Progenitor cell of endocrine pancreas (in vitro differentiated cells): ENCODE data around the gene COP1. TPM values are rescaled to one million over a fixed set of nuclear protein-coding genes. Genes with fewer than 3 reads are reported as not detected.

Source experiments
- DNase-seq: peaks from one replicate; pipeline ENCODE4 v3.0.0; 2021; ENCODE audit warnings: low spot score; ENCODE audit not compliant: unreplicated experiment
- H3K27ac Mint-ChIP-seq: 2 replicates; pipeline ENCODE4 v1.8.0; 2021; ENCODE audit warnings: mild to moderate bottlenecking, moderate library complexity, mixed read lengths
- H3K27me3 Mint-ChIP-seq: 2 replicates; pipeline ENCODE4 v1.8.0; 2021; ENCODE audit warnings: mixed read lengths
- H3K36me3 Mint-ChIP-seq: 2 replicates; pipeline ENCODE4 v1.8.0; 2022; ENCODE audit warnings: mixed read lengths; ENCODE audit not compliant: insufficient read depth
- H3K4me1 Mint-ChIP-seq: 2 replicates; pipeline ENCODE4 v1.8.0; 2021; ENCODE audit warnings: low read depth, mixed read lengths
- H3K4me3 Mint-ChIP-seq: 2 replicates; pipeline ENCODE4 v1.8.0; 2021; ENCODE audit warnings: low read depth, mild to moderate bottlenecking, moderate library complexity, mixed read lengths
- H3K9me3 Mint-ChIP-seq: 2 replicates; pipeline ENCODE4 v1.8.0; 2021; ENCODE audit warnings: low read depth, mixed read lengths
- total RNA-seq: library from RNA; stranded (reverse); gene quantifications from 2 replicates; pipeline ENCODE4 v1.2.1, GENCODE V29; 2021
- TF ChIP-seq, protein P1 (sequence below): fragments of 200-600 bp; sonication (generic); IDR thresholded peaks from one replicate; pipeline ENCODE4 v1.5.0; 2021; ENCODE audit warnings: antibody characterized with exemption, mild to moderate bottlenecking; ENCODE audit not compliant: unreplicated experiment

Gene COP1
- total RNA-seq, 1 donor from 2014 or later = 58.1 TPM

DNA sequence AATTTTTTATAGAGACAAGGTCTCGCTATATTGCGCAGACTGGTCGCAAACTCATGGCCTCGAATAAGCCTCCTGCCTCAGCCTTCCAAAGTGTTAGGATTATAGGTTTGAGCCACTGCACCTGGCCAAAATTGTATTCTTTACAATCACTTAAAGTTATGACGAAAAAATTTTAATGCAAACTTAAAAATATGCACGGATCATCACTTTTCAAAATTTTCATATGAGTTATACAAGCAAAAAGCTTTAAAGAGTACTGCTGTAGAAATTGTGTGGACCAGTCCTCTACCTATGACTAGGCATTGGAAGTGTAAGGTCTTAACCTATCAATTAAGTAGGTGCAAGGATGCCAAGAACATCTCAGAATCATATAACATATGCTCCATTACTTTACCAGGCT is 34.9 kb downstream of the COP1 start:
- H3K27ac Mint-ChIP-seq = no peak overlapping the region
- TF ChIP-seq, protein P1, sequence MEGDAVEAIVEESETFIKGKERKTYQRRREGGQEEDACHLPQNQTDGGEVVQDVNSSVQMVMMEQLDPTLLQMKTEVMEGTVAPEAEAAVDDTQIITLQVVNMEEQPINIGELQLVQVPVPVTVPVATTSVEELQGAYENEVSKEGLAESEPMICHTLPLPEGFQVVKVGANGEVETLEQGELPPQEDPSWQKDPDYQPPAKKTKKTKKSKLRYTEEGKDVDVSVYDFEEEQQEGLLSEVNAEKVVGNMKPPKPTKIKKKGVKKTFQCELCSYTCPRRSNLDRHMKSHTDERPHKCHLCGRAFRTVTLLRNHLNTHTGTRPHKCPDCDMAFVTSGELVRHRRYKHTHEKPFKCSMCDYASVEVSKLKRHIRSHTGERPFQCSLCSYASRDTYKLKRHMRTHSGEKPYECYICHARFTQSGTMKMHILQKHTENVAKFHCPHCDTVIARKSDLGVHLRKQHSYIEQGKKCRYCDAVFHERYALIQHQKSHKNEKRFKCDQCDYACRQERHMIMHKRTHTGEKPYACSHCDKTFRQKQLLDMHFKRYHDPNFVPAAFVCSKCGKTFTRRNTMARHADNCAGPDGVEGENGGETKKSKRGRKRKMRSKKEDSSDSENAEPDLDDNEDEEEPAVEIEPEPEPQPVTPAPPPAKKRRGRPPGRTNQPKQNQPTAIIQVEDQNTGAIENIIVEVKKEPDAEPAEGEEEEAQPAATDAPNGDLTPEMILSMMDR = no peak
- DNase-seq = no peak
- no peaks in the 10 kb centered on the region for H3K27me3 Mint-ChIP-seq
- H3K9me3 Mint-ChIP-seq = peaks cover 11% of the 10 kb centered on the region
- H3K36me3 Mint-ChIP-seq = peaks cover 33% of the 10 kb centered on the region
- no peaks in the 10 kb centered on the region for H3K4me1 Mint-ChIP-seq
- no peak overlapping the region for H3K4me3 Mint-ChIP-seq

DNA sequence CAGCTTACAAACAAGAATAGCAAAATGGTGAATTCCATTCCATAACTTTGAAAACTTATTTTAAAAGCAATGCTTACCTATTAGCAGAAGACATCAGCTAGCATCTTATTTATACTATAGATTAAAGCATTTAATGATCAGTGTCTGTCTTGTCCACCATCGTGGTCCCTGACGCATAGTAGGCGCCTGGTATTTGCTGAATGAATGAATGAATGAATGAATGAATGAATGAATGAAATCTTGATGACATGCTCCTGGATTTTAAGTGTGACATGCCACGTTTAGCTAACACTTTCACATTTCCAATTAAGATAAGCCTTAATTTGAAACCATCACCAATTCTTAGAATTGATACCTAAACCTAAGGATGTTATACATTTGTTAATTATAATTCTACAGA is 39.9 kb downstream of the COP1 start:
- peaks cover 8% of the 10 kb centered on the region for H3K4me1 Mint-ChIP-seq
- TF ChIP-seq, protein P1 = no peak
- peaks cover 11% of the 10 kb centered on the region for H3K9me3 Mint-ChIP-seq
- H3K36me3 Mint-ChIP-seq = peaks cover 35% of the 10 kb centered on the region
- H3K27me3 Mint-ChIP-seq = no peaks in the 10 kb centered on the region
- H3K27ac Mint-ChIP-seq = no peak overlapping the region
- DNase-seq = no peak
- no peak overlapping the region for H3K4me3 Mint-ChIP-seq

DNA sequence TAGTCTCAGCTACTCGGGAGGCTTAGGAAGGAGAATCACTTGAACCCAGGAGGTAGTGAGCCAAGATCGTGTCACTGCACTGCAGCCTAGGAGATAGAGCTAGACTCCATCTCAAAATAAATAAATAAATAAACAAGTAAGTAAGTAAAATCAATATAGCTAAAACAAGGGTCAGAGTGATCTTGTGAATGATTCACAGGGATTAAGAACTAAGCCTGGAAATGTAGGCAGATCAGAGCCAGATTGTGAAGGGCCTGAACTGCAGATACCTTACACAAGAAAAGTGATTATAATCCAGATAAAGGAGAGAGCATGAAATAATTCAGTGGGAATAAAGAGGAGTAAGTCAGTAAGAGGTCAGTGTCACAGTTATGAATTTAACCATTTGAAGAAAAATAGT is 41.5 kb downstream of the COP1 start:
- Mint-ChIP-seq H3K27me3 (no peaks in the 10 kb centered on the region), H3K36me3 (peaks cover 31% of the 10 kb centered on the region), H3K27ac (no peak overlapping the region), H3K4me1 (peaks cover 15% of the 10 kb centered on the region), H3K4me3 (no peak overlapping the region), H3K9me3 (peaks cover 7% of the 10 kb centered on the region)
- TF ChIP-seq, protein P1 = no peak
- DNase-seq = no peak

DNA sequence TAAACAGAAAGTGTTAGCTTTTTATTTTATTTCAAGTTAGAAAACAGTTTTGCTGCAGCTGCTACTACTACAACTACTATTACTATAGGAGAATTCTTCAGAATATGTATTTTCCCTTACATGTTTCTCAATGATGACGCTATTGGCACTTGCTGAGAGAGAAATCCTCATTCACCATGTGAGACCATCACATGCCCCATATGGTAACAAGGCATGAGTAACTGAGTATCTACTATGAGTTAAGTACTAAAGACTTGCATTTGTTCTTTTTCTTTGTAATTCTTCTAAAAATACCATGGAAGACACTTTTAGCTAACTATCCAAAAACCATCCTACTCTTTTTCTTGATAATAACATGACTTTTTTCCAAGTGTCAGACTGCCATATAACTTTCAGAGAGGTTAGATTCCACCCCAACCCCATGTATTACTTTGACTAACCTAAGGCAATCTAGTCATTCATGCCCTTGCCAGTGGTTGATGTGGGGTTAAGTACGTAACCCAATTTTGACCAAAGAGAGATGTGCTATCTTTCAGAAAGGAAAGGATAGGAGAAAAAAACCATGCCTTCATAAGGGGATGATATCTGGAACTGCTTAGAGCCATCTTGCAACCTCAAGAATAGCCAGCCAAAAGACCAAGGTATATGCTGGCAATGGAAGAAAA is 42.9 kb downstream of the COP1 start:
- Mint-ChIP-seq H3K9me3 (peaks cover 6% of the 10 kb centered on the region), H3K27ac (no peak overlapping the region)

DNA sequence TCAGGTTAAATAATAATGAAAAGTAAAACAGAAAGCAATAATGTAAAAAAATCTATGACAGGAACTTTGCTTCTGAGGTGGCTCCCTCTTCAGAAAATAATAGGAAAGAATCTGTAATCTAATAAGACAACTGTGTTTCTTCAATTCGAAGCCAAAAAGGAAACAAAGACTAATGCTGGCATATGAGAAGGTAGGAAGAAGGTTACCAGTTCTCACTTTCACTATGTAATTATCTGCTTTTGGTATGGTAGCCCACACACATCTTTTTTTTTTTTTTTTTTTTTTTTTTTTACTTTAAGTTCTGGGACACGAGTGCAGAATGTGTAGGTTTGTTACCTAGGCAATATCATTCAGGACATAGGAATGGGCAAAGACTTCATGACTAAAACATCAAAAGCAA is 47.1 kb downstream of the COP1 start:
- TF ChIP-seq, protein P1 = no peak
- H3K4me1 Mint-ChIP-seq = peaks cover 10% of the 10 kb centered on the region
- H3K4me3 Mint-ChIP-seq = no peak overlapping the region
- H3K27me3 Mint-ChIP-seq = no peaks in the 10 kb centered on the region
- no peak for DNase-seq
- no peak overlapping the region for H3K27ac Mint-ChIP-seq
- peaks cover 50% of the 10 kb centered on the region for H3K36me3 Mint-ChIP-seq
- peaks cover 25% of the 10 kb centered on the region for H3K9me3 Mint-ChIP-seq

More for the DNA sequence above, 42.9 kb downstream of the COP1 start:
- H3K36me3 Mint-ChIP-seq = peaks cover 31% of the 10 kb centered on the region
- no peaks in the 10 kb centered on the region for H3K27me3 Mint-ChIP-seq
- peaks cover 15% of the 10 kb centered on the region for H3K4me1 Mint-ChIP-seq
- DNase-seq = no peak
- TF ChIP-seq, protein P1 = no peak
- H3K4me3 Mint-ChIP-seq = no peak overlapping the region
